Gastroesophageal sphincter (tissue), 4 donors: Measurements from ENCODE around the gene SCN2B. TPM values are rescaled to one million over a fixed set of nuclear protein-coding genes. Genes with fewer than 3 reads are reported as not detected.

Experiments
- ATAC-seq: fragments of 150-250 bp; one replicate; pipeline ENCODE4 v1.9.1; 2016; ENCODE audit warnings: mild to moderate bottlenecking, moderate library complexity
- H3K27ac ChIP-seq, 4 donors: fragments of 200-600 bp; sonication (generic) in 3 of 4; 1 replicate in 3 of 4; 2 replicates in 1 of 4; pipeline ENCODE4 v1.5.1; 2016 to 2019
- H3K27me3 ChIP-seq: fragments of 200-600 bp; sonication (generic); one replicate; pipeline ENCODE4 v1.5.1; 2019
- H3K36me3 ChIP-seq, 2 donors: fragments of 200-600 bp; sonication (generic); one replicate each; pipeline ENCODE4 v1.5.1; 2019; ENCODE audit warnings: control low read depth in 1 of 2
- H3K4me1 ChIP-seq, 3 donors: fragments of 200-600 bp; sonication (generic); 1 replicate in 2 of 3; 2 replicates in 1 of 3; pipeline ENCODE4 v1.5.1; 2016 to 2019; ENCODE audit warnings: control low read depth in 2 of 3
- H3K4me3 ChIP-seq, 2 donors: fragments of 200-600 bp; sonication (generic); one replicate each; pipeline ENCODE4 v1.5.1; 2019; ENCODE audit warnings: mild to moderate bottlenecking in 1 of 2, moderate library complexity in 1 of 2
- H3K9me3 ChIP-seq, 3 donors: fragments of 200-600 bp; sonication (generic); one replicate each; pipeline ENCODE4 v1.5.1; 2017 to 2019; ENCODE audit warnings: control low read depth in 2 of 3
- CTCF ChIP-seq, 4 experiments: fragments of 200-600 bp in 2 of 4; fragments of 450-650 bp in 2 of 4; sonication (generic) in 1 of 4; IDR thresholded peaks; one replicate each; pipeline ENCODE4 v1.5.1; 2017 to 2019; ENCODE audit warnings: antibody characterized with exemption in 4 of 4, mild to moderate bottlenecking in 2 of 4, moderate library complexity in 2 of 4
- EP300 ChIP-seq: sonication (generic); formaldehyde crosslinking; IDR thresholded peaks from one replicate; pipeline ENCODE4 v1.6.1; 2017; ENCODE audit warnings: antibody characterized with exemption, mild to moderate bottlenecking
- POLR2A ChIP-seq, 2 donors: fragments of 450-650 bp; IDR thresholded peaks; one replicate each; pipeline ENCODE4 v1.6.1; 2017; ENCODE audit warnings: antibody characterized with exemption in 2 of 2, mild to moderate bottlenecking in 2 of 2, moderate library complexity in 1 of 2
- POLR2AphosphoS5 ChIP-seq: sonication (generic); formaldehyde crosslinking; IDR thresholded peaks from one replicate; pipeline ENCODE4 v1.6.1; 2017; ENCODE audit warnings: antibody characterized with exemption
- WGBS, 2 donors: methylation state at CpG; one replicate each; pipeline ENCODE4 v1.1.5; 2018; ENCODE audit warnings: low coverage in 1 of 2; 5-methylcytosine and 5-hydroxymethylcytosine counted together
- total RNA-seq, 4 donors: library from RNA; depleted of rRNA; stranded (reverse); fragments of >200 nt; gene quantifications; one replicate each; pipeline ENCODE4 v1.1.0, GENCODE V29; 2016

Gene SCN2B
- total RNA-seq, 4 donors from 2014 or later: 0.25 to 1.0 (median 0.49) TPM

GRCh38 chr11:118136341-118136740 is 40.1 kb downstream of the SCN2B start:
- Histone ChIP-seq H3K27ac (no peak overlapping the region), H3K4me3 (no peak overlapping the region), H3K36me3 (peaks cover 0 to 4% of the 10 kb centered on the region in 2 donors), H3K9me3 (no peaks in the 10 kb centered on the region), H3K27me3 (peaks cover 68% of the 10 kb centered on the region), H3K4me1 (no peaks in the 10 kb centered on the region)
- TF ChIP-seq POLR2A (IDR thresholded peaks at IDR 0.05): no peak
- TF ChIP-seq CTCF (IDR thresholded peaks at IDR 0.05): no peak
- TF ChIP-seq EP300: no peak
- TF ChIP-seq POLR2AphosphoS5: no peak
- no peak for ATAC-seq
- 60% methylated on average over 1 of the region's 2 CpGs; no CpG with 5 or more reads in 1 of the 2 donors for WGBS, 2 donors

GRCh38 chr11:118135796-118136165 is 40.7 kb downstream of the SCN2B start:
- Histone ChIP-seq H3K4me1 (no peaks in the 10 kb centered on the region), H3K27ac (no peak overlapping the region), H3K27me3 (peaks cover 63% of the 10 kb centered on the region), H3K36me3 (peaks cover 0 to 4% of the 10 kb centered on the region in 2 donors), H3K4me3 (no peak overlapping the region), H3K9me3 (no peaks in the 10 kb centered on the region)
- no peak for ATAC-seq
- TF ChIP-seq CTCF (IDR thresholded peaks at IDR 0.05) (no peak), POLR2A (IDR thresholded peaks at IDR 0.05) (no peak), EP300 (no peak), POLR2AphosphoS5 (no peak)
- WGBS, 2 donors: 35% methylated on average over 2 of the region's 5 CpGs; no CpG with 5 or more reads in 1 of the 2 donors

GRCh38 chr11:118135051-118135795 is 41.2 kb downstream of the SCN2B start:
- 93% methylated on average over 3 of the region's 7 CpGs; no CpG with 5 or more reads in 1 of the 2 donors for WGBS, 2 donors
- Histone ChIP-seq H3K4me3 (no peak overlapping the region), H3K36me3 (peaks cover 0 to 4% of the 10 kb centered on the region in 2 donors), H3K4me1 (no peaks in the 10 kb centered on the region), H3K27ac (no peak overlapping the region), H3K9me3 (no peaks in the 10 kb centered on the region), H3K27me3 (peaks cover 57% of the 10 kb centered on the region)
- TF ChIP-seq EP300: no peak
- no peak for TF ChIP-seq CTCF (IDR thresholded peaks at IDR 0.05)
- no peak for TF ChIP-seq POLR2A (IDR thresholded peaks at IDR 0.05)
- TF ChIP-seq POLR2AphosphoS5: no peak
- ATAC-seq: no peak

GRCh38 chr11:118133816-118134215 is 42.6 kb downstream of the SCN2B start:
- Histone ChIP-seq H3K27me3 (peaks cover 50% of the 10 kb centered on the region), H3K36me3 (peaks cover 0 to 4% of the 10 kb centered on the region in 2 donors), H3K27ac (no peak overlapping the region), H3K4me3 (no peak overlapping the region), H3K4me1 (peaks cover 0 to 6% (median 0%) of the 10 kb centered on the region in 3 donors), H3K9me3 (no peaks in the 10 kb centered on the region)
- no peak for ATAC-seq
- TF ChIP-seq EP300 (no peak), POLR2A (IDR thresholded peaks at IDR 0.05) (no peak), POLR2AphosphoS5 (no peak), CTCF (IDR thresholded peaks at IDR 0.05) (no peak)
- 86 to 100% methylated on average over 3 to 8 of the region's 10 CpGs for WGBS, 2 donors
